Superior temporal gyrus (tissue), 1 donor: Measurements from ENCODE around the gene FTCDNL1.

ENCODE experiments used
- DNase-seq: peaks from one replicate; pipeline ENCODE4 v3.0.0-alpha.2; 2016; ENCODE audit errors: extremely low spot score

Gene FTCDNL1

DNA sequence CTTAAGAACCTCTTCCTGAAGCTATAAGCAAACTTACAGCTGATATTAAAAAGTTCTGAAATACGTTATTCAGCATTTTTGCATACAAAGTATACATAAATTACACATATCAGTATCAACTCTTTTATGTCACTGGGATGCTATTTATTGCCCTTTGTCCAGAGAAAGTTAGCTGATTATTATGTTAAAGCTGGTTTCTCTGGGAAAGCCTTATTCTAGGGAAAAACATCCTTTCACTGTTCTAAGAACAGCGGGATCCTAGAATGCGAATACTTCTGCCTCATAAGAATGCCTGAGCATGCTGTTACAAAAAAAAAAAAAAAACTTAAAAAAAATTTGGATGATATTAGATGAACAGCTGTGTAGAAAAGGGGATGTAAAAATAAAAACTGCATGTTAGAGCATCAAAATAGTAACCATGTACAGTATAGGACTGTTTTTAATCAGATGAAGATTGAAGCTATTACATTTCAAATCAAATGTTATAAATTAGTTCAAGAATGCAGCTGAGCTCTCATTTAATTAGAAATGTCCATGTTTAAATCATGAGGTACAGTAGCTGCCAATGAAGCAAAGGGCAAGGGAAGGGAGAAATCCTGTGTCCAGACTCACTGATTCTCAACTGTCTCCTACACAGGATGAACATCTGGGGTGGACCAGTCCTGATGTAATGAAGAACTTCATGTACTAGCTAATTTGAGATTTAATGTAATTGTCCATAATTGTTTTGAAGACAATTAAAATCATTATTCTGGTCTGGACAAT is 8.2 kb downstream of the FTCDNL1 start:
- no peak for DNase-seq

GRCh38 chr2:199841409-199841808 is 9.6 kb downstream of the FTCDNL1 start:
- DNase-seq: no peak

DNA sequence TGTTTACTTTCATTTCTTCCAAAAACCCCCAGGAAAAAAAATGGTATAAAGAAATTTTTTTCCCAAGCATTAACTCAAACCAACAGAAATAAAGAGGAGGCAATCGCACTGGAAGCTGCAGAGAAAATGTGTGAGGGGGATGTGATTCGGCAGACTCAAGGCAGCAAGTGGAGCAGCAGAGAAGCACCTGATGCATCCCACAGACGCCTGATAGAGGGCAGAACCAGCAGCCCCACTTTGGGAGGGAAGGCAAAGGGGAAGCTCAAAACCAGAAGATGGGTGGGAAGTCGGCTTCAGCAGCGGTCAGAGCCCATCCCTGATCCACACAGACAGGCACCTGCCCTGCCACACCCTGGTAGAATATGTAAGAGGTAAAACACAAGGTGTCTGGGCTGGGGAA is 12.6 kb downstream of the FTCDNL1 start:
- DNase-seq: no peak

DNA sequence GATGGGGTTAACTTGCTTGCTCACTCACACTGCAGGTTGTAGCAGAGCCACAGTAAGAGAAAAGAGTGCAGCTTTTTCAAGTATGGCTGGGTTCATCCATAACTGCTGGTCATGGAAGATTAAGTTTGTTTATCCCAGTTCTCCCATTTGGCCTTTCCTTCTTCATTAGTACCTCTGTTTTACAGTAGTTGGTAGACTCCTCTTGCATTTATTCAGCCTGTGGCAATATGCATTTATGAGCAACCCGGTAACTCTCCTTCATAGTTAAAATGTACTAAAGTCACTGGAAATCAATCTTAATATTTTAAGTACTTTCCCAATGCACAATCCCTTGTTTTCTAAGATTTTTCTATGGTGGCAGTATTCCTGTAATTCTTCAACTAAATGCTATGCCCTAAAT is 14.0 kb downstream of the FTCDNL1 start:
- no peak for DNase-seq

GRCh38 chr2:199833525-199833924 is 17.5 kb downstream of the FTCDNL1 start:
- peak; percentile 84 for DNase-seq

DNA sequence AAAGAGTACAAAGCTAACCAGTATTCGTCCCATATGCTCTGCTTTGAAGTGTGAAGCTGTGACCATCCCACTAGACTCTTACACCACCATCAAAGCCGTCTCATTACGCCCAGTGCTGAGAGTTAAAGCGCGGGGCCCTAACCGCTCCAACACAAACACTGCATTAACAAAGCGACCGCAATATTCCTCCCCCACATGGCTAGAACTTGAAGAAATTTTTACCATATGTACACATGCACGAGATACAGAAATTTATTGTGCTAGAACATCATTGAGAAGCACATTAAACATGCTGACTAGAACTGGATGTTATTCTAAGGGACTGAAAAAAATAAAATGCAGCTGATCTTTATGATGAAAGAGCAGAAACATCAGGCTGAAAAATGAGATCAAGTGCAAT is 20.5 kb downstream of the FTCDNL1 start:
- DNase-seq: peak; percentile 75

DNA sequence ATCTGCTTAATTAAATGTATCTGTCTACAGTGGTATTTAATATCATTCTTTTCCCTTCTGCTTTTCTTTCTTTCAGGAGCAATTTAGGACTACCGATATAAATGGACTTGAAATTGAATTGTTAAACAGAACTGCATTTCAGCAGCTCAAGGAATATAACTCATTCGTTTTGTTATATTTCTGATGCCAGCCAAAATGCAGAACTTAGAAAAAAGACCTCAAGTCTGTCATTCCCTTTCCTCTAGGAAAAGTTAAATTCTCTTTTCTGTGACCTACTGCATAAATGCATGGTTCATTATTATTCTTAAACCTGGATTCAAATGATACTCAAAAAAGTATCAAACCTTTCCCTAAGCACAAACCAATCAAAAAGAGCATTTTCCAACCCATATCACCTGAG is 21.4 kb downstream of the FTCDNL1 start:
- peak; percentile 19 for DNase-seq

GRCh38 chr2:199819746-199820145 is 31.2 kb downstream of the FTCDNL1 start:
- no peak for DNase-seq

DNA sequence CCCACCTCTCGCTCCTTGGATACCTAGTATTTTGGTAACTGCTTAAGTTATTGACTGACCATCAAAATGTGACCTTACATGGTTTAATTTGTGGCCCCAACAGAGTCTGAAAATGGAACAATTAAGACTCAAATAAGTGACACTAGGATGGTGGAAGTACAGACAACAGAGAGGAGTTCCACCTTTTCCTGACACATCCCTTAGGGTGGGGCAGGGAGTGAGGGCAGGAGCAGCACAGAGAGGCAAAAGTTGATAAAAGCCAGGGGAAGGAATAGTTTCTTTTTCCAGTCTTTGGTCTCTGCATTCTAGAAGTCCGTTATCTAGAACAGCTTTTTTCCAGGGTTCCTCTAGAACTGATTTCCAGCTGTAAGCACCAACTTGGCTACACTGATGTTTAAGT is 32.2 kb downstream of the FTCDNL1 start:
- no peak for DNase-seq

- DNase-seq: no peak
These were observed 33.0 kb downstream of the FTCDNL1 start for GRCh38 chr2:199818026-199818425.

DNA sequence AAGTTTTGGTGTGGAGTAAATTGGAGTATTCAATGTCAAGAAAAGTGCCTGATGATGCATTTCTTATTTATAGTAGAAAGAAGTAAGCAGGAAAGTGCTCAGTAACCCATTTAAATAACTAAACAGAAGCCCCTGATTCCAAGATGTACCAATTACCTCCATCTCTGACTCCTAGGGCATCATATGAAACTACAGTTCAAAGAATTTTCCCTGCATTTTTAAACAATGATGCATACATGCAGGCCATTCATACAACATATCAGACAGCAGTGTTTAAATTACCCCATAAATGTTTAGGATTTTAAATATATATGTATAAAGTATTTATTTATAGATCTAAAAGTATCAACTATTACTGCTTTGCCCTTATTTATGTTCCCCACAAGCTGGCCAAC is 36.2 kb downstream of the FTCDNL1 start:
- no peak for DNase-seq

GRCh38 chr2:199814101-199814816 is 36.7 kb downstream of the FTCDNL1 start:
- no peak for DNase-seq

DNA sequence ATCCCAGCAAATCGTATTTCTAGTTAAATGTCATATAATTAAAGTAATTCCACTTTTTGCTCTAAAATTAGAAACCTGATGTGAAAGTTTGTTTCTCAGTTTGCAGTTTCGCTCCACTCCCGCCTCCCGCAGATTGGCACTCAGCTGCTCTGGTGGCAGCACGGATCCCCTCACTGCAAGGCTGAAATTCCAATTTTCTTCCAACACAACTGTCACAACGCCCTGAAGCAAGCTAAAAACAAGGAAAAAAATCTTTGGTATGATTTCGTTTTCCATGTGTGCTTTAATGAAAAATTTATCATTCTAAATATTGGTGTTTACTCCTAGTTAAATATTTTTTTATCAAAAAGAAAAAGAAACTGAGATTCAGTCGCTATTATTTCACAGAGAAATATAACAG is 38.5 kb downstream of the FTCDNL1 start:
- no peak for DNase-seq

DNA sequence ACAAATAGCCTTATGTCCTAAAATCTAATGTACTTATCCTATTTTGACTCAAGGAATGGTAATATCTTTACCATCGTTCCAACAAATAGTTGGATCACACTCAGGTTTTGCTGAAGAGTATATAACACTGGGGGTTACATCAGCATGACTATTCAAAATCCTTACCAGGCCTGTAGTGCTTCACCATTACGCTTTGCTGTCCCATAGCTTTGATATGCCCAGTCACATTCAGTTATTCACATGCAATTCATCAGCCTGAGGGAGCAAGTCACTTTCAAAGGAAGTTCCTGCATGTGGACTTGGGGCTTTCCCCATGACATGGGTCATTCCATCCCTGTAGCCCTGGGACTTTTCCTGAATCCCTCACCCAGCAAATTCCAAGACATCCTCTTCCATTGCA is 39.6 kb downstream of the FTCDNL1 start:
- no peak for DNase-seq

- no peak for DNase-seq
These were observed 40.4 kb downstream of the FTCDNL1 start for GRCh38 chr2:199810422-199811171.

DNA sequence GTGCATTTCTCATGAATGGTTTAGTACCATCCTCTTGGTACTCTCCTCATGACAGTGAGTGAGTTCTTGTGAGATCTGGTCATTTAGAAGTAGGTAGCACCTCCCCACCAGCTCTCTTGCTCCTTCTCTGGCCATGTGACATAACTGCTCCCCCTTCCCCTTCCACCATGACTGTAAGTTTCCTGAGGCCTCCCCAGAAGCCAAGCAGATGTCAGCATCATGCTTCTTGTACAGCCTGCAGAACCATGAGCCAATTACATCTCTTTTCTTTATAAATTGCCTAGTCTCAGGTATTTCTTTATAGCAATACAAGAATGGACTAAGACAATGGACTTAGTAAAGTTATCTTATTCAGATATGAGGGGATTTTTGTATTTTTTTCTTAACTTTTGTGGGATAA is 43.0 kb downstream of the FTCDNL1 start:
- no peak for DNase-seq

DNA sequence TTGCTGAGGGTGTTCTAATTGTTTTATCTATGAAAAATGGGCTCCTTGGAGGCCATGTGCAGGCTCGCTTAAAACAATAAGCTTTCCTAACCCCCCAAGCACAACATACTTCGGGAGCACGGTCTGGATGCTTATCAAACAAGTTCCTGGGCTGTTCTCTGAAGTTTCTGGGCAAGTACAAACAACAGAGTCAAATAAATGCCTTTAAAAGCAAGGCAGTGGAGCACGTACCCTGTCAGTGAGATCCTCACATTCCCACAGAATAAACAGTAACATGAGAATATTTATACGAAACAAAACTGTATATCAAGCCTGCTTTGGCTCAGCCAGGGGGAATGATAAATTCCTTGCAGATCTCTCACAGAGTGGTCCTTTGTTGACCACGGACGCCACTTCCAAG is 44.8 kb downstream of the FTCDNL1 start:
- DNase-seq: no peak

- peak; percentile 31 for DNase-seq
These were observed 46.2 kb downstream of the FTCDNL1 start for GRCh38 chr2:199804831-199805230.

GRCh38 chr2:199798831-199799580 is 52.0 kb downstream of the FTCDNL1 start:
- peak; percentile 89 for DNase-seq

DNA sequence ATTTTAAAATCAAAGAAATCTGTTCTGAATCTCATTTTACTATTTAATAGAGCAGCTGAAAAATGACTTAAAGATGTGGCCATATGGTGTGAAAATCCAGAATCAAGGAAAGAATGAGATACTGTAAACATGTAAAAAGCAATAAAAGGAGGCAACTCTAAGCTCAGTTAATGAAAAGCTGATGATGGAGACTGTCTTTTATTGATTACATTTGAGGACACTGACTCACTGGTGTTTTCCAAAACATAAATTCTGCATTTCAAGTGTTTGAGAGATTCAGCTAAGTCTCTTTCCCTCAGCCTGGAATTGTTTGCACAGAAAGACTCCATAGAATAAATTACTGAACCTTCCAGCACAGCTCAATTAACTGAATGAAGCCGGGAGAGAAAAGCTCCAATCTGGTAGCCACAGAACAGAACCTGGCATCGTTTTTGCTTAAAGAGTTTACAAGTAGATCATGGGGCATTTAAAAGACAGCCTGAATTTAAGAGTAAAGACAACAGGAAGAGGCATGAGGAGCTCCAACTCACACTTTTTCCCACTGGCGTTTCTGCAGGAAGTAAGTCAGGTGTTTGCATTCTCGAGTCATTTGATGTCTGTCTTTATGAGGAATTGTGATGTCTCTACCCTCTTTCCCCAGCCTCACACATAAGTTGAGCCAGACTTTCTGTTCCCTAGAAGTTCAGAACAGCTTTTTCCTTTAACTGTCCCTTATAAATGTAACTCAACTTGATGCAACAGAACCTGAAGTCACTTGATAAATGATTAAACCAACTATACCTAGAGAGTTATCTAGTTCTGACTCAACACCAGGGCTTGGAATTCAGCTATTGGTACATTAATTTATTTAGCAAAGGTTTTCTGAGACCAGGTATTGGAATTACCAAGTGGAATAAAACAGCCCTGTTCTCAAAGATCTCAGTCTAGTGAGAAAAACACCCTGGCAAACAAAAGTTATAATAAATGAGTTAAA is 53.3 kb downstream of the FTCDNL1 start:
- peak; percentile 59 for DNase-seq

DNA sequence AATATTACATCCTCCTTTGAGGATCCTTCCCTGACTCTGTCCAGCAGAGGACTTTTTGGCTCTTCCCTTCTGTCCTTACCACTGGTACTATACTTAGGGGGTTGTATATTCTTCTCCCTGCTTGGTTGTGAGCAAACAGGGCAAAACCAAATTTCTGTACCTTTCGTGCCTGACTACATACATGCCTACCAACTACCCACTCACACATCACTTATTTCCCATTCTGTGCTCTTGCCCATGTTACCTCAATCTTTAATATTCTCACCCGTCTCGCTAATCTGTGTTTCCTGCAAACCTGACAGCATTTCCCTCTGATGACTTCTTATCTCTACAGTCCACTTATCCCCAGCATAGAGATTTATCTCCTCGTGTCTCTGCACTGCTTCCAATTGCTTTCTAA is 58.6 kb downstream of the FTCDNL1 start:
- no peak for DNase-seq
